ENCODE data around the gene VAV2.

DNA sequence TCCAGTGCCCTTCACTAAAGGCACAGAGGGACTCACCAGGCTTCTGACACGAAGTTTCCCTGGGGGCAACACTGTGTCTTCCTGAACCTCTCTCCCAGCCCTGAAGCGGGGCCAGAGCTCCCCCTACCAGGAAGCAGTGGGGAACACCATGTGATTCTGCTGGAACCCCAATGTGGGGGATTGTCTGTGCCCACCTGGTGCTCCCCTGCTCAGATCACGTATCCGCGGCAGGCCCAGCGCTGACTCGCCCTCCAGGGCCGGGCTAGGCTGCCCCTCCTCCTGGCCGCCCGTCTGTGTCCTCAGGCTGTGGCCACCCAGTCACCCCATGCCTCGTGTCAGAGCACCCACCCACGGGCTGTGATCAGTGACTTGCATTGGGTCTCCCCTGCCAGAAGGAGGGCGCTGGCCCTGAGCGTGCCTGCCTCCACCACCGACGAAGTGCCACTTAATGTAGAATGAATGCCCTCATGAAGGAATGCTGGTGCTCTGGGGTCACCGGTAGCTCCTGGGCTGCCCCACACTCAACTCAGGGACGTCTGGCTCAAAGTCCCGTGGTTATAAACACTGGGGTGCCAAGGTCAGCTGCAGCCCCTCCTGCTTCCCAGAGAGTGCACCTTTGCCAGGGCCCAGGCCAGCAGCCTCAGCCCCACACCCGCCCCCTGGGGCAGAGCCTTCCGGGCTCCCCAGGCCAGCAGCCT, 276.1 kb downstream of the VAV2 start:
- TF ChIP-seq CTCF (IDR thresholded peaks at IDR 0.05) (no peak), POLR2AphosphoS5 (IDR thresholded peaks at IDR 0.05; ENCODE audit: insufficient read depth in 1 of 2, low read depth in 1 of 2) (no peak)
